HG02938 (cell line): ENCODE measurements around the gene IRS2.
A peak's percentile ranks its signal among the peaks of the same experiment; 100 is the strongest.

Experiments
- ATAC-seq: cut with Tn5 transposase; IDR thresholded peaks from one replicate; pipeline ENCODE4 v1.9.1; 2021; ENCODE audit warnings: mild to moderate bottlenecking, moderate library complexity; ENCODE audit not compliant: unreplicated experiment

IRS2 gene

GRCh38 chr13:109803825-109804224 lies 17.4 kb upstream of the IRS2 start:
- no peak for ATAC-seq

DNA sequence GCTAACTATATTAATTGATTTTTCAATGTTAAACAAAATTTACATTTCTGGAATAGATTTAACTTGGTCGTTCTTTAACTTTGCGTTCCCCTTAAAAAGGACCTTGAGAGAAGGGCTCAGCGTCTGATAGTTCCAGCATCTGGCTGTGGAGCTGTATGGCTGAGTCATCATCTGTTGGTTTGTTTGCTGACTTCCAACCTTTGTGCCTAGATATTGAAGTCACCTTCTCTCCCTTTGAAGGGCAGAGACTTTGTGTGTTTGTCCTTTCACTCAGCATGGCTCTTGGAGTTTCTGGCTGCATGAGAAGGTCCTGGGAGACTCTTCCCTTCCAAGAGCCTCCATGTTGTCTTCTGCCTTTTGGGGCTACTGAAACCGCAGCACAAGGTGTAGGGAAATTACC lies 16.6 kb upstream of the IRS2 start:
- ATAC-seq, result no peak

DNA sequence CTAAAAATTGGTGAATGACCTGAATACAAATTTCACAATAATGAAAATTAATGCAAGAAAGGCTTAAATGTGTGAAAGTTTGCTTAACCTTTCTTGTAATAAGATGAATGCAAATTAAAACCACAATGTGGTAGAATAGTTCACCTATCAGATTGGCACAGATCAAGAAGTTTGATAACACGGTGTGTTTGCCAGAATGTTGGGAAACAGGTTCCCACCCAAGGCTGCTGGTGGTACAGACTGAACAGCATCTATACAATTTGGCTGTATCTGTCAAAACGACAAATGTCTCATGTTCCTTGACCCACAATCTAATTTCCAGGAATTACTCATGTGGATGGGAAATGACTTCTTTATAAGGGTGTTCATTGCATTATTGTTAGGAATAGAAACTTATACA lies 8.6 kb upstream of the IRS2 start:
- no peak for ATAC-seq

DNA sequence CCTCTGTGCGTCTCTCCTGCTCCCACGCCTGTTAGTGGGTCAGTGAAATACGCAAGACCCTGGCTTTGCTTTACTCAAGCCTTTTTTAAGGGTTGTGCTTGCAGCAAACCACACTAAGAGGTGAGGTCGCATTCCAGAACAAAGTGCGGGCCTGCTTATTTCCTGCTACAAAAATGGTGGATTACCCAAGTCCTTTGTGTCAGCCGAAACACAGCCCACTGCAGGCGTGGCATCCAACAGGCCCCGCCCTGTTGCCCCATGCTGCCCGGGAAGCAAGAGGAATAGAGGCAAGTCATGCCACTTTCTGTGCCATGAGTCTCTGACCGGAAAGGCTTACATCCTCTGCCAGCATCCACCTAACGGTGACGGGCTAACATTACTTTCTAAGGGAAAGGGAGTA lies 7.7 kb upstream of the IRS2 start:
- ATAC-seq, result no peak

- no peak for ATAC-seq
Measured at GRCh38 chr13:109792416-109793059, 6.2 kb upstream of the IRS2 start.

- no peak for ATAC-seq
Measured at GRCh38 chr13:109790942-109791605, 4.7 kb upstream of the IRS2 start.

- ATAC-seq, result no peak
Measured at GRCh38 chr13:109790086-109790485, 3.7 kb upstream of the IRS2 start.

DNA sequence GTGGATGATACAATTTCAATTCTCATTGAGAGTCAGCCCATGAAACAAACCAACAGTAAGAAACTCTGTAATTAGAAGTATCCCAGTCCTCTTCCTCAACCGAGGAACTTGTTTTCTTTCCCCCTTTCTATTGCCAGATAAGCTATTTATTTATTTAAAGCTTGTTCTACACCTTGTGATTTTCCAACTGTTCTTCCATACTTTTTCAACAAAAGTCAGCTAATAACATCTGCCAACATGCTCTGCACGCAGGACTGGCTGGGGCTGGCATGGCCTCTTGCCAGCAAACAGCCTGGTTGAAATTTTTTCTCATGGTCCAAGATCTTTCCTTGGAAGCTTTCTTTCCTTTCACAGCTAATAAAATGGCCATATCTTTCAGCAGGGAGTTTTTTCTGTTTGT lies 2.9 kb upstream of the IRS2 start:
- ATAC-seq, result no peak

DNA sequence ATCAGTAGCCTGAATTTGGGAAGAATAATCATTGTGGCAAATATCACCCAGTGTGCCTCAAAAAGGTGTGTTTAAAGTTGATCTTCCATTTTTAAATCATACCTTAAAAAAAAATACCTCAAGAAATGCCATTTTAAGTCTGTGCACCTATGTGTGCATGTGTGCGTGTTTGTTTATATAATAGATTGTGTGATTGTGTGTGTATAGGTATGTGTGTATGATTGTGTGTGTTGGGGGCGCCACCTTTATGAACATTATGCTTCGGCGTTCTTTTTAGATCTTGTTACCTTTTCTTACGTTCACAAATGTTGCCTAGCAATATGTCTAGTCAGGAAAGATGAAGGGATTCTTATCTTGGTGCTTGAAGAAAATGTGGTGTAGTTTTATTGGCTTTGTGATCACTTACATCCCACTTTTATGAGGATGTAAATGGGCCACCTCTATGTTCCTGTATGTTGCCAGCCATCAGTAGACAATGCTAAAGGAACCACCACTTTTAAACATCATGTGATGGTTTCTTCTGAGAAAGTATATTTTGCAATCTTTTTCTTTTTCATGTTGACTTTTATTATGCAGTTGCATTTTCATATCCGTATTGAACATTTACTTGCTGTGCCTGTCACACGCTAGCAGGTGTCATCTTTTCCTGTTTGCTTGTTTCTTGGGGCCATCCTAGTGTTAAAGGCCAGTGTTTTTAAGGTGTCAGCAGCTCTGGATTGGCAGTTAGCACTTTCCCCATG lies 2.2 kb upstream of the IRS2 start:
- ATAC-seq, result no peak

DNA sequence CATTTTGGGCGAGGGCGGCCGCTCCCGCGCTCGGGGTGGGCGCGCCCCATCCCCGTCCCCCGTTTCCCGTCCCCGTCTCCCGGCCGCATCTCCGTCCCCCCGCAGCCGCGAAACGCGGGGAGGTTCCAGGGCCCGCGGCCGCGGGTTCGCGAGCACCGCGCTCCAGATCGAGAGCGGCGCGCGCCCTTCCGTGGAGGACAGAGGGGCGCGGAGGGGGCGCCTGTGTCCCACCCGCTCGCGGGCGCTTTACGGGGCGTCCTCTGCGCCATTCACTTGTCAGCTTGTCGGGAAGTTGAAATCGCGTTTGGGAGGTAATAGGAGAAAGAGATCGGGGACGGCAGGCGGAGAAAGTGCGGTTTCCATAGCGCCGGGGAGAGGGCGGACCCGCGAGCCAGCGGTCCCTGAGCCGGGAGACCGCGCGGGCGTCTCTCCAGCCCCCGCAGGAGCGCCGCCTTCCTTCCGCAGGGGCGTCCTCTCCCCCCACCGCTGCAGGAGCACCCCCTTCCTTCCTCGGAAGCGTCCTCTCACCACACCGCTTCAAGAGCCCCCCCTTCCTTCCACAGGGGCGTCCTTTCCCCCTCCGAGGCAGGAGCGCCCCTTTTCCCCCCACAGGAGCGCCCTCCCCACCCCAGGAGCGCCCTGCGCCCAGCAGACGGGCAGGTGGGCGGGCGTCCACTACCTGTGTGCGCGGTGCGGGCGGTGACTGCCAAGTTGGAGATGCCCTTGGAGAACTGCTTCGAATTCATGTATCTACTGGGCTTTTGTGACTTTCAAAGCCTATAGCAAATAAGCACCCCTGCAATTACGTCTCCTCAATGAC lies 962 bp upstream of the IRS2 start:
- peak; percentile 9 for ATAC-seq

GRCh38 chr13:109785892-109786450 lies 412 bp downstream of the IRS2 start:
- ATAC-seq, result peak; percentile 14

DNA sequence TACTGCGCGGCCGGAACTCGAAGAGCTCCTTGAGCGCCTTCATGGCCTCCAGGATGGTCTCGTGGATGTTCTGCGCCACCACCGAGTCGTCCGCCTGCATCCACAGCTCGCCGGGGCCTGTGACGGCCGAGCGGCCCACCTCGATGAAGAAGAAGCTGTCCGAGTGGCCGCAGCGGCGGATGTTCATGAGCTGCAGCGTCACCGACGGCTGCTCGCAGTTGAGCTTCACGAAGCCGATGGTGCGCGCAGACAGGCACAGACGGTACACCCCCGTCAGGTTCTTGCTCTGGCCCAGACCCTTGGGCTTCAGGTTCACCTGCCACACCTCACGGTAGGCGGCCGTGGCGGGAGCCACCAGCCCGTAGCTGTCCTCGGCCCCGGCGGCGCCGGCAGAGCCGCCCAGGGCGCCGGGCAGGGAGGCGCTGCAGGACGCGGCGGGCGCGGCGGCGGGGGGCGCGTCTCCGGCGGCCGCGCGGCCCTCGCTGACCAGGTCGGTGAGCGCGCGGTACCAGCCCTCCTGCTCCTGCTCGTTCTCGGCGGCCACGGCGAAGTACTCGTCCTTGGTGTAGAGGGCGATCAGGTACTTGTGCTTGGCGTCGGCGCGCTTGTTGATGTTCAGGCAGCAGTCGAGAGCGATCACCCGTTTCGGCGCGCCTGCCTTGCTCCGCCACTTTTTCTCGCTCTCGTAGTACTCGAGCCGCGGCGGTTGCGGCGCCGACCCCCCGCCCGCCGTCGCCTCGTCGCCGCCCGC lies 1.1 kb downstream of the IRS2 start:
- ATAC-seq, result no peak

DNA sequence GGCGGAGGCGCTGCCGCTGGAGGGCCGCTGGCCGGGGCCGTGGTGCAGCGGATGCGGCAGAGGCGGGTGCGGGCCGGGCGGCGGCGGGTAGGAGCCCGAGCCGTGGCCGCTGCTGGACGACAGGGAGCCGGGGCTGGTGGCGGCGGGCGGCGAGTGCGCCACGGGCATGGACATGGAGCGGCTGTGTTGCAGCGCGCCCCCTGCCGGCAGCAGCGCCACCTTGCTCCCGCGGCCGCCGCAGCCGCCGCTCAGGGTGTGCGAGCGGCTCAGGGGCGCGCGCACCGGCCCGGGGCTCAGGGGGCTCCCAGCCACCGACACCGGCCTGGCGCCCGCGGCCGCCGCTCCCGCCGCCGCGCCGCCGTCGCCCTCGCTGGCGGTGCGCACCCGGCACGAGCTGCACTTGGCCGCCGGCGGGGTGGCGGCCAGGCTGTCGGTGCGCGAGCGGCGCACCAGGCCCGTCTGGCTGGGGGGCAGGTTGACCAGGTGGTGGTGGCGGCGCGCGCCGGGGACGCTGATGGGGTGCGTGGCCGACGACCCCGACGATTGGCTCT lies 1.7 kb downstream of the IRS2 start:
- ATAC-seq, result no peak

- no peak for ATAC-seq
Measured at GRCh38 chr13:109783815-109784589, 2.4 kb downstream of the IRS2 start.

DNA sequence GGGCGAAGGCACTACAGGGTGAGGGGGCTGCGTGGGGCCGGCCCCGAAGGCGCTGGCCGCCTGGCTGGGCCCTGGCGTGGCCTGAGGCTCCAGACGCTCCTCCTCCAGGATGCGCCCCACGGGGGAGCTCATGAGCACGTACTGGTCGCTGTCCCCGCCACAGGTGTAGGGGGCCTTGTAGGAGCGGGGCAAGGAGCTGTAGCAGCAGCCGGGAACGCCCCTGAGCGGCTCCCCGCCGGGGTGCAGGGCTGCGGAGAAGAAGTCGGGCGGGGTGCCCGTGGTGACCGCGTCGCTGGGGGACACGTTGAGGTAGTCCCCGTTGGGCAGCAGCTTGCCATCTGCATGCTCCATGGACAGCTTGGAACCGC lies 3.0 kb downstream of the IRS2 start:
- ATAC-seq, result no peak

DNA sequence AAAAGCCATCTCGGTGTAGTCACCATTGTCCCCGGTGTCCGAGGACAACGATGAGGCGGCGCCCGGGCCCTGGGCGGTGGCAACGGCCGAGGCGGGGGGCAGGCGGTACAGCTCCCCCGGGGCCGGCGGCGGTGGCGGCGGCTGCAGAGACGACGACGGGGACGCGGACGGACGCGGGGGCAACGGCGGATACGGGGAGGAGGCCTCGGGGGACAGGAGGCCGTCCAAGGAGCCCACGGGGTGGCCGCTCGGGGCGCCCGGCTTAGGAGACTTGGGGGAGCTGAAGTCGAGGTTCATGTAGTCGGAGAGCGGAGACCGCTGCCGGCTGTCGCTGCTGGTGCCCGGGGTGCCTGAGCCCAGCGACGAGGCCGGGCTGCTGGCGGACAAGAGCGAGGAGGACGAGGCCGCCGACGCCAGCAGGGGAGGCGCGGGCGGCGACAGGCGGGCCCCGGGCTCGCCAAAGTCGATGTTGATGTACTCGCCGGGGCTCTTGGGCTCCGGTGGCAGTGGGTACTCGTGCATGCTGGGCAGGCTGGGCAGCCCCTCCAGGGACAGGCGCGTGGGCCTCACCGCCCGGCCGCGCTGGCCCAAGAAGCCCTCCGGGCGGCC lies 3.5 kb downstream of the IRS2 start:
- ATAC-seq, result no peak

DNA sequence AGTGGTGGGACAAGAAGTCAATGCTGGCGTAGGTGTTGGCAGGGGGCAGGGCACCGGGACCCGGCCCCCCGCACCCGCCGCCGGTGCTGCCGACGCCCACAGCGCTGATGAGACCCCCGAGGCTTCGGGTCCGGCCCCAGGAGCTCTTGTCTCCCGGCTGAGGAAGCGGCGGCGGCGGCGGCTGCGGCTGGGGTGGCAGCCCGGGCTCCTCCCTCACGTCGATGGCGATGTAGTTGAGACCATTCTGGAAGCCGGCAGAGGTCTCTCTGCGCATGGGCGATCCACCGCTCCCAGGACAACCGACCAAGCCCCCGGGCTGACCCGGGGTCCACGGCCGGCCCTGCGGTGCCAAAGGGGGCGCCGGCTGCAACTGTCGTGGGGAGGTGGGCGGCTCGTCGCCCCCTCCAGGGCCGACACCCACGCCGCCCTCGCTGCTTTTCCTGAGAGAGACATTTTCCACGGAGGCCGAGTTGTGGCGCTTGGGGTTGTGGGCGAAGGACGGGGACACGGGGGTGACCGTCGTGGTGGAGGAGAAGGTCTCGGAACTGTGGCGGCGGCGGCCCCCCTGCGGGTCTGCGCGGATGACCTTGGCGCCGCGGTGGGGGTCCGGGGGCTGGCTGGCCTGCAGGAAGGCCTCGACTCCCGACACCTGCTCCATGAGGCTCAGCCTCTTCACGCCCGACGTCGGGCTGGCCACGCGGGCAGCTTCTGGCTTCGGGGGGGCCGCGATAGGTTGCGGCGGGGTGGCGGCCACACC lies 4.1 kb downstream of the IRS2 start:
- ATAC-seq, result no peak

DNA sequence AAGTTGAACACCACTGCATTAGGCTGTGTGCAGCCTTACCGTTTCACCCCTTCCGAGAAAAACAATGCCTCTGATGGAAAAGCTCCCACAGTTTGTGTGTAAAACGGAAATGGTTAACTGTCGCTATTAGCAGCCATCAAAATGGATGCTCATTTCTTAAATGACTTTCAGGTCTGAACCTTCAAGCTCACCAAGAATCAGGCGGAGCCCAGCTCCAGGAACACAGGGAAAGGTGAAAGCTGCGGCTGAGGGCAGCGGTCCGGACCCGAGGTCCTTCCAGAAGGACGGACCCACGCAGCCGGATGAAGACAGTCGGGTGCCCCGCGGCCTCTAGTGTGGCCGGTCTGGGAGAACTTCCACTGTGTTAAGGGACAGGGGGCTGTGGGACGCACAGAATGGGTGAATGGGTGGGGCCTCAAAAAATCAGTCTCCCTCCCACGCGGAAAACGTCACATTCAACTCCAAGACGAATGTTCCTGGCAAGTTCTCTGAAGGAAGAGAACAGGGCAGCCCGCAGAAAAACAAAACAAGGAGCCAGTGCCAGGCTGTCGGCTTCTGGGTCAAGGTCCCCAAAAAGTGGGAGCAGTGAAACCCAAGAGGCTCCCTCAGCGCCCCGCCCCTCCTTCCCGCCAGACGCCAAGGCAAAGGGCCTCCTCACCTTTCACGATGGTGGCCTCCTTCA lies 4.9 kb downstream of the IRS2 start:
- ATAC-seq, result no peak
